H9 (cell line): ENCODE measurements around the gene KCNMA1. TPM values are rescaled to one million over a fixed set of nuclear protein-coding genes. Genes with fewer than 3 reads are reported as not detected.

Experiments
- DNase-seq: peaks from one replicate; pipeline ENCODE4 v3.0.0-alpha.2; 2017
- H2AFZ ChIP-seq: one replicate; pipeline ENCODE4 v1.6.1; 2013; ENCODE audit warnings: mild to moderate bottlenecking, low read length, control low read depth, moderate library complexity
- H2AK5ac ChIP-seq: 2 replicates; pipeline ENCODE4 v1.6.1; 2013; ENCODE audit warnings: low read length, control low read depth, mixed read lengths; ENCODE audit not compliant: insufficient read length
- H2BK120ac ChIP-seq: one replicate; pipeline ENCODE4 v1.6.1; 2013; ENCODE audit warnings: low read depth, mild to moderate bottlenecking, low read length, control low read depth, inconsistent platforms; ENCODE audit not compliant: poor library complexity, severe bottlenecking
- H2BK12ac ChIP-seq: 2 replicates; pipeline ENCODE4 v1.6.1; 2013; ENCODE audit warnings: low read length, control low read depth, mixed read lengths, low read depth; ENCODE audit not compliant: insufficient read length
- H2BK15ac ChIP-seq: 2 replicates; pipeline ENCODE4 v1.6.1; 2013; ENCODE audit warnings: low read depth, low read length, control low read depth
- H2BK20ac ChIP-seq: one replicate; pipeline ENCODE4 v1.6.1; 2013; ENCODE audit warnings: low read depth, mild to moderate bottlenecking, low read length, control low read depth, inconsistent platforms; ENCODE audit not compliant: poor library complexity, severe bottlenecking
- H2BK5ac ChIP-seq: 2 replicates; pipeline ENCODE4 v1.6.1; 2013; ENCODE audit warnings: low read length, control low read depth, mixed read lengths; ENCODE audit not compliant: insufficient read length
- H3K14ac ChIP-seq: 2 replicates; pipeline ENCODE4 v1.6.1; 2013; ENCODE audit warnings: low read length, control low read depth; ENCODE audit not compliant: insufficient read depth
- H3K18ac ChIP-seq: 2 replicates; pipeline ENCODE4 v1.6.1; 2013; ENCODE audit warnings: low read depth, mild to moderate bottlenecking, mixed read lengths, low read length, control low read depth; ENCODE audit not compliant: insufficient read length
- H3K23ac ChIP-seq: 2 replicates; pipeline ENCODE4 v1.6.1; 2013; ENCODE audit warnings: low read length, control low read depth, mixed read lengths, low read depth; ENCODE audit not compliant: insufficient read length
- H3K23me2 ChIP-seq: 2 replicates; pipeline ENCODE4 v1.6.1; 2013; ENCODE audit warnings: low read depth, mild to moderate bottlenecking, mixed read lengths, low read length, control low read depth; ENCODE audit not compliant: insufficient read length, poor library complexity, severe bottlenecking
- H3K27ac ChIP-seq: 2 replicates; pipeline ENCODE4 v1.5.1; 2013; ENCODE audit warnings: low read length, control low read depth, mixed read lengths, low read depth; ENCODE audit not compliant: insufficient read length
- H3K27me3 ChIP-seq: 2 replicates; pipeline ENCODE4 v1.6.1; 2013; ENCODE audit warnings: low read length, control low read depth, inconsistent platforms; ENCODE audit not compliant: insufficient read depth
- H3K4ac ChIP-seq: 2 replicates; pipeline ENCODE4 v1.6.1; 2013; ENCODE audit warnings: low read depth, mild to moderate bottlenecking, control low read depth, inconsistent platforms, low read length, moderate library complexity
- H3K4me1 ChIP-seq: 2 replicates; pipeline ENCODE4 v1.6.1; 2013; ENCODE audit warnings: low read length, control low read depth, inconsistent platforms; ENCODE audit not compliant: insufficient read depth
- H3K4me2 ChIP-seq: 2 replicates; pipeline ENCODE4 v1.6.1; 2013; ENCODE audit warnings: low read length, control low read depth, mixed read lengths; ENCODE audit not compliant: insufficient read length, insufficient read depth
- H3K56ac ChIP-seq: 2 replicates; pipeline ENCODE4 v1.6.1; 2013; ENCODE audit warnings: low read depth, mild to moderate bottlenecking, mixed read lengths, low read length, control low read depth; ENCODE audit not compliant: insufficient read length
- H3K79me1 ChIP-seq: 2 replicates; pipeline ENCODE4 v1.6.1; 2013; ENCODE audit warnings: low read depth, mild to moderate bottlenecking, moderate library complexity, low read length, control low read depth, inconsistent platforms; ENCODE audit not compliant: insufficient read depth, poor library complexity, severe bottlenecking
- H3K79me2 ChIP-seq: 2 replicates; pipeline ENCODE4 v1.6.1; 2013; ENCODE audit warnings: low read length, control low read depth, inconsistent platforms; ENCODE audit not compliant: insufficient read depth
- H3K9ac ChIP-seq: 2 replicates; pipeline ENCODE4 v1.6.1; 2013; ENCODE audit warnings: low read length, control low read depth, mixed read lengths; ENCODE audit not compliant: insufficient read length; ENCODE audit errors: extremely low read depth
- H3K9me3 ChIP-seq: one replicate; pipeline ENCODE4 v1.6.1; 2013; ENCODE audit warnings: low read depth, low read length, inconsistent platforms; ENCODE audit not compliant: control insufficient read depth
- H3T11ph ChIP-seq: one replicate; pipeline ENCODE4 v1.6.1; 2013; ENCODE audit warnings: mild to moderate bottlenecking, low read length, control low read depth, inconsistent platforms
- H4K20me1 ChIP-seq: one replicate; pipeline ENCODE4 v1.6.1; 2013; ENCODE audit not compliant: control insufficient read depth, insufficient read length, insufficient read depth
- H4K5ac ChIP-seq: 2 replicates; pipeline ENCODE4 v1.6.1; 2013; ENCODE audit warnings: low read depth, mild to moderate bottlenecking, mixed read lengths, low read length, control low read depth; ENCODE audit not compliant: insufficient read length
- H4K8ac ChIP-seq: replicated peaks from 2 replicates; pipeline ENCODE4 v1.6.1; 2013; ENCODE audit warnings: low read length, control low read depth, mixed read lengths, low read depth; ENCODE audit not compliant: insufficient read length
- H4K91ac ChIP-seq: 2 replicates; pipeline ENCODE4 v1.6.1; 2013; ENCODE audit warnings: low read depth, mild to moderate bottlenecking, moderate library complexity, mixed read lengths, low read length, control low read depth; ENCODE audit not compliant: insufficient read length
- H3K27ac Mint-ChIP-seq, 3 experiments: 2 replicates in 2 of 3; 3 replicates in 1 of 3; pipeline ENCODE4 v1.8.0; 2020 to 2021; ENCODE audit warnings: mixed read lengths in 3 of 3, mild to moderate bottlenecking in 1 of 3, moderate library complexity in 1 of 3
- H3K27me3 Mint-ChIP-seq: 2 replicates; pipeline ENCODE4 v1.8.0; 2021; ENCODE audit warnings: low read depth, mild to moderate bottlenecking, moderate library complexity, mixed read lengths
- H3K36me3 Mint-ChIP-seq, 3 experiments: 2 replicates in 2 of 3; 3 replicates in 1 of 3; pipeline ENCODE4 v1.8.0; 2020 to 2021; ENCODE audit warnings: low read depth in 3 of 3, mixed read lengths in 3 of 3; ENCODE audit not compliant: insufficient read depth in 1 of 3
- H3K4me1 Mint-ChIP-seq, 2 experiments: 2 replicates each; pipeline ENCODE4 v1.8.0; 2020; ENCODE audit warnings: mixed read lengths in 2 of 2
- H3K4me3 Mint-ChIP-seq, 2 experiments: 2 replicates in 1 of 2; 3 replicates in 1 of 2; pipeline ENCODE4 v1.8.0; 2020 to 2021; ENCODE audit warnings: mild to moderate bottlenecking in 2 of 2, mixed read lengths in 2 of 2, moderate library complexity in 1 of 2
- H3K9me3 Mint-ChIP-seq, 2 experiments: 2 replicates in 1 of 2; 3 replicates in 1 of 2; pipeline ENCODE4 v1.8.0; 2020; ENCODE audit warnings: mild to moderate bottlenecking in 2 of 2, mixed read lengths in 2 of 2, moderate library complexity in 1 of 2
- WGBS: extraction: QIAGEN DNeasy Blood & Tissue Kit; methylation state at CpG from one replicate; pipeline ENCODE4 v1.1.7; 2013; ENCODE audit warnings: missing lambda C conversion rate, low lambda C conversion rate, mixed read lengths; ENCODE audit not compliant: insufficient read length; ENCODE audit errors: extremely low coverage; 5-methylcytosine and 5-hydroxymethylcytosine counted together
- total RNA-seq: library from RNA; stranded (reverse); gene quantifications from 2 replicates; pipeline ENCODE4 v1.2.1, GENCODE V29; 2021
- TF ChIP-seq, protein P1 (sequence below): fragments of 200-600 bp; sonication (generic); conservative IDR thresholded peaks from 3 replicates; pipeline ENCODE4 v1.8.0; 2021; ENCODE audit warnings: antibody characterized with exemption, mild to moderate bottlenecking

KCNMA1 gene
- total RNA-seq, 1 experiment from 2014 or later, result 2.0 TPM

DNA sequence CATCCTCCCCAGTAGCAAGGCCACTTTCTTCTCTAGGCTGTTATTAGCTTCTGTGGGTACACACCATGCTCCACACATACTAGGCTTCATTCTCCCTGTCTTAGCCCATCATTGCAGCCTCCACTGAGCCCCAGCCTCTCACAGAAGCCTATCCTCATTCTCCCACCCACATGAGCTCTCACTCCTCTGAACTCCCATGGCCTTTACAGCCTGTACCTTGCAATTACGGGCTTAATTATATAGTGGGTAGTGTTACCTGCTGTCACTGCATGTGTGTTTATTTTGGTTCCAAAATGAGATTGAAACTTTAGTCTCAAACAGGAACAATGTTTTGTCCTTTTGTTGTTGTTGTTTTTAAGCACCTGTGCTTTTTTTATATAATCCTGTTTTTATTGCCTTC, 460.0 kb downstream of the KCNMA1 start:
- Histone ChIP-seq H2BK15ac (no peak overlapping the region), H3K9ac (no peak overlapping the region), H3K79me2 (no peaks in the 10 kb centered on the region), H3K4me2 (no peak overlapping the region), H3K18ac (no peak overlapping the region), H3K23me2 (no peaks in the 10 kb centered on the region), H3K56ac (no peak overlapping the region), H4K91ac (no peak overlapping the region), H3K14ac (no peak overlapping the region), H2AK5ac (no peak overlapping the region), H3K4ac (no peak overlapping the region), H2BK12ac (no peak overlapping the region), H2BK5ac (no peak overlapping the region), H3K23ac (no peak overlapping the region), H3K27ac (no peak overlapping the region), H2BK120ac (no peak overlapping the region), H3K79me1 (no peaks in the 10 kb centered on the region), H2AFZ (no peak overlapping the region), H4K8ac (no peak overlapping the region), H3K9me3 (no peaks in the 10 kb centered on the region), H4K5ac (no peak overlapping the region), H4K20me1 (no peaks in the 10 kb centered on the region), H3K4me1 (no peaks in the 10 kb centered on the region; the same call in 1 of the 2 replicates), H2BK20ac (no peak overlapping the region), H3K27me3 (no peaks in the 10 kb centered on the region), H3T11ph (no peak overlapping the region)
- H3K4me1 Mint-ChIP-seq, result peaks cover 10 to 11% of the 10 kb centered on the region in 2 experiments
- DNase-seq, result no peak
- TF ChIP-seq, protein P1, sequence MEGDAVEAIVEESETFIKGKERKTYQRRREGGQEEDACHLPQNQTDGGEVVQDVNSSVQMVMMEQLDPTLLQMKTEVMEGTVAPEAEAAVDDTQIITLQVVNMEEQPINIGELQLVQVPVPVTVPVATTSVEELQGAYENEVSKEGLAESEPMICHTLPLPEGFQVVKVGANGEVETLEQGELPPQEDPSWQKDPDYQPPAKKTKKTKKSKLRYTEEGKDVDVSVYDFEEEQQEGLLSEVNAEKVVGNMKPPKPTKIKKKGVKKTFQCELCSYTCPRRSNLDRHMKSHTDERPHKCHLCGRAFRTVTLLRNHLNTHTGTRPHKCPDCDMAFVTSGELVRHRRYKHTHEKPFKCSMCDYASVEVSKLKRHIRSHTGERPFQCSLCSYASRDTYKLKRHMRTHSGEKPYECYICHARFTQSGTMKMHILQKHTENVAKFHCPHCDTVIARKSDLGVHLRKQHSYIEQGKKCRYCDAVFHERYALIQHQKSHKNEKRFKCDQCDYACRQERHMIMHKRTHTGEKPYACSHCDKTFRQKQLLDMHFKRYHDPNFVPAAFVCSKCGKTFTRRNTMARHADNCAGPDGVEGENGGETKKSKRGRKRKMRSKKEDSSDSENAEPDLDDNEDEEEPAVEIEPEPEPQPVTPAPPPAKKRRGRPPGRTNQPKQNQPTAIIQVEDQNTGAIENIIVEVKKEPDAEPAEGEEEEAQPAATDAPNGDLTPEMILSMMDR, result no peak
- H3K27me3 Mint-ChIP-seq, result no peaks in the 10 kb centered on the region; the same call in 1 of the 2 replicates
- H3K27ac Mint-ChIP-seq, result no peak overlapping the region
- WGBS, result no CpG with 5 or more reads among the region's 1 CpG
- H3K4me3 Mint-ChIP-seq, result no peak overlapping the region
- no peaks in the 10 kb centered on the region for H3K36me3 Mint-ChIP-seq
- peaks cover 0 to 3% of the 10 kb centered on the region in 2 experiments; a peak in 1 of 5 replicates for H3K9me3 Mint-ChIP-seq
